GM23338 (cell line): Measurements from ENCODE around the gene RGPD4. TPM values are rescaled to one million over a fixed set of nuclear protein-coding genes. Genes with fewer than 3 reads are reported as not detected.

Experiments
- ATAC-seq: fragments of 200-7000 bp; cut with Tn5 transposase; 3 replicates; pipeline ENCODE4 v1.9.1; 2020
- DNase-seq: peaks from one replicate; pipeline ENCODE4 v3.0.0-alpha.2; 2015; ENCODE audit warnings: low spot score
- H2AFZ ChIP-seq: fragments of 200-600 bp; sonication (generic); 2 replicates; pipeline ENCODE4 v1.8.0; 2016; ENCODE audit warnings: antibody characterized with exemption, mild to moderate bottlenecking, moderate library complexity
- H3F3A ChIP-seq: fragments of 200-600 bp; sonication (generic); replicated peaks from 2 replicates; pipeline ENCODE4 v1.8.0; 2017; ENCODE audit warnings: antibody characterized with exemption, mixed run types, low read depth
- H3K27ac ChIP-seq: fragments of 200-600 bp; sonication (generic); 2 replicates; pipeline ENCODE4 v1.6.1; 2016; ENCODE audit warnings: low read depth
- H3K27me3 ChIP-seq: fragments of 200-600 bp; sonication (generic); 2 replicates; pipeline ENCODE4 v1.8.0; 2016; ENCODE audit warnings: mild to moderate bottlenecking, mixed run types, moderate library complexity; ENCODE audit not compliant: insufficient read depth
- H3K36me3 ChIP-seq: fragments of 200-600 bp; sonication (generic); 2 replicates; pipeline ENCODE4 v1.8.0; 2016; ENCODE audit warnings: mild to moderate bottlenecking; ENCODE audit not compliant: insufficient read depth
- H3K4me1 ChIP-seq: fragments of 200-600 bp; sonication (generic); 2 replicates; pipeline ENCODE4 v1.8.0; 2016; ENCODE audit warnings: mild to moderate bottlenecking, moderate library complexity; ENCODE audit not compliant: insufficient read depth
- H3K4me2 ChIP-seq: fragments of 200-600 bp; sonication (generic); 2 replicates; pipeline ENCODE4 v1.7.1; 2017; ENCODE audit warnings: mixed run types
- H3K4me3 ChIP-seq: fragments of 200-600 bp; sonication (generic); 2 replicates; pipeline ENCODE4 v1.6.1; 2016; ENCODE audit warnings: mixed run types
- H3K79me2 ChIP-seq: fragments of 200-600 bp; sonication (generic); replicated peaks from 2 replicates; pipeline ENCODE4 v1.8.0; 2017; ENCODE audit warnings: mild to moderate bottlenecking; ENCODE audit not compliant: insufficient read depth
- H3K9me2 ChIP-seq: fragments of 200-600 bp; sonication (generic); 2 replicates; pipeline ENCODE4 v1.8.0; 2017; ENCODE audit not compliant: insufficient read depth
- H4K20me1 ChIP-seq: fragments of 200-600 bp; sonication (generic); replicated peaks from 2 replicates; pipeline ENCODE4 v1.8.0; 2017; ENCODE audit warnings: mild to moderate bottlenecking; ENCODE audit not compliant: insufficient read depth
- H3K27ac Mint-ChIP-seq: 2 replicates; pipeline ENCODE4 v1.8.0; 2020; ENCODE audit warnings: inconsistent platforms, mild to moderate bottlenecking, moderate library complexity, mixed read lengths
- H3K27me3 Mint-ChIP-seq: 3 replicates; pipeline ENCODE4 v1.8.0; 2022; ENCODE audit warnings: low read depth, mild to moderate bottlenecking, moderate library complexity, mixed read lengths, inconsistent platforms; ENCODE audit not compliant: insufficient read depth, poor library complexity
- H3K36me3 Mint-ChIP-seq: 3 replicates; pipeline ENCODE4 v1.8.0; 2021; ENCODE audit warnings: low read depth, mild to moderate bottlenecking, inconsistent platforms, moderate library complexity, mixed read lengths
- H3K4me1 Mint-ChIP-seq: 3 replicates; pipeline ENCODE4 v1.8.0; 2020; ENCODE audit warnings: mild to moderate bottlenecking, inconsistent platforms, mixed read lengths
- H3K4me3 Mint-ChIP-seq: 3 replicates; pipeline ENCODE4 v1.8.0; 2021; ENCODE audit warnings: moderate library complexity, mild to moderate bottlenecking, inconsistent platforms, mixed read lengths
- H3K9me3 Mint-ChIP-seq: 3 replicates; pipeline ENCODE4 v1.8.0; 2020; ENCODE audit warnings: moderate library complexity, mild to moderate bottlenecking, inconsistent platforms, mixed read lengths
- EZH2 ChIP-seq: fragments of 200-600 bp; sonication (generic); IDR thresholded peaks from one replicate; pipeline ENCODE4 v1.8.0; 2017; ENCODE audit warnings: antibody characterized with exemption, mild to moderate bottlenecking, low read depth; ENCODE audit not compliant: unreplicated experiment
- JUNB ChIP-seq: IDR thresholded peaks from one replicate; pipeline ENCODE4 v1.6.1; 2016; ENCODE audit warnings: antibody characterized with exemption; ENCODE audit not compliant: unreplicated experiment
- ZNF114 ChIP-seq: fragments of 250-450 bp; sonication (Bioruptor Pico); IDR thresholded peaks from 2 replicates; pipeline ENCODE4 v1.5.0; 2020; ENCODE audit warnings: mild to moderate bottlenecking, moderate library complexity
- polyA plus RNA-seq: library from polyadenylated mRNA; unstranded; fragments of >200 nt; fragmentation: Nextera tagmentation; extraction: Ambion mirVana; gene quantifications from 2 replicates; pipeline ENCODE4 v1.2.1, GENCODE V29; 2016
- total RNA-seq: library from RNA; depleted of rRNA; stranded (reverse); fragments of >200 nt; shearing (Covaris generic); gene quantifications from 2 replicates; pipeline ENCODE4 v1.2.3, GENCODE V29; 2014
- TF ChIP-seq, protein P1 (sequence below): IDR thresholded peaks from one replicate; pipeline ENCODE4 v1.6.1; 2018; ENCODE audit warnings: antibody characterized with exemption; ENCODE audit not compliant: unreplicated experiment

RGPD4 gene
- total and polyA plus RNA-seq, 2 experiments from 2014 or later, result not detected

DNA sequence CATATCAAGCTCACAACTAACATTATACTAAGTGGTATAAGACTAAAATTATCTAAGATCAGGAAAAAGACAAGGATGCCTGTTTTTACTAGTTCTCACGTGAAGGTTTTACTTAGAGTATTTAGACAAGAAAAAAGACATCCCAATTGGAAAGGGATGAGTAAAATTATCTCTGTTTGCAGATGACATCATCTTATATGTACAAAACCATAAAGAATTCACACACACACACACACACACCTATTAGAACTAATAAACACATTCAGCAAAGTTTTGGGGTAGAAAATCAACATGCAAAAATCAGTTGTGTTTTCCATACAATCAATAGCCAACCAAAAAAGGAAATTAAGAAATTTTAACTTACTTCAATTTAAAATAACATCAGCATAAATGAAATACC lies 35.9 kb upstream of the RGPD4 start (continued):
- TF ChIP-seq, protein P1, sequence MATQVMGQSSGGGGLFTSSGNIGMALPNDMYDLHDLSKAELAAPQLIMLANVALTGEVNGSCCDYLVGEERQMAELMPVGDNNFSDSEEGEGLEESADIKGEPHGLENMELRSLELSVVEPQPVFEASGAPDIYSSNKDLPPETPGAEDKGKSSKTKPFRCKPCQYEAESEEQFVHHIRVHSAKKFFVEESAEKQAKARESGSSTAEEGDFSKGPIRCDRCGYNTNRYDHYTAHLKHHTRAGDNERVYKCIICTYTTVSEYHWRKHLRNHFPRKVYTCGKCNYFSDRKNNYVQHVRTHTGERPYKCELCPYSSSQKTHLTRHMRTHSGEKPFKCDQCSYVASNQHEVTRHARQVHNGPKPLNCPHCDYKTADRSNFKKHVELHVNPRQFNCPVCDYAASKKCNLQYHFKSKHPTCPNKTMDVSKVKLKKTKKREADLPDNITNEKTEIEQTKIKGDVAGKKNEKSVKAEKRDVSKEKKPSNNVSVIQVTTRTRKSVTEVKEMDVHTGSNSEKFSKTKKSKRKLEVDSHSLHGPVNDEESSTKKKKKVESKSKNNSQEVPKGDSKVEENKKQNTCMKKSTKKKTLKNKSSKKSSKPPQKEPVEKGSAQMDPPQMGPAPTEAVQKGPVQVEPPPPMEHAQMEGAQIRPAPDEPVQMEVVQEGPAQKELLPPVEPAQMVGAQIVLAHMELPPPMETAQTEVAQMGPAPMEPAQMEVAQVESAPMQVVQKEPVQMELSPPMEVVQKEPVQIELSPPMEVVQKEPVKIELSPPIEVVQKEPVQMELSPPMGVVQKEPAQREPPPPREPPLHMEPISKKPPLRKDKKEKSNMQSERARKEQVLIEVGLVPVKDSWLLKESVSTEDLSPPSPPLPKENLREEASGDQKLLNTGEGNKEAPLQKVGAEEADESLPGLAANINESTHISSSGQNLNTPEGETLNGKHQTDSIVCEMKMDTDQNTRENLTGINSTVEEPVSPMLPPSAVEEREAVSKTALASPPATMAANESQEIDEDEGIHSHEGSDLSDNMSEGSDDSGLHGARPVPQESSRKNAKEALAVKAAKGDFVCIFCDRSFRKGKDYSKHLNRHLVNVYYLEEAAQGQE, result no peak
- TF ChIP-seq EZH2, result no peak

- Mint-ChIP-seq H3K27me3 (peaks cover 2% of the 10 kb centered on the region), H3K36me3 (no peaks in the 10 kb centered on the region), H3K9me3 (peaks cover 7% of the 10 kb centered on the region; the same call in 1 of the 3 replicates), H3K4me1 (peaks cover 16% of the 10 kb centered on the region), H3K4me3 (no peak overlapping the region), H3K27ac (no peak overlapping the region)
- TF ChIP-seq JUNB (no peak), EZH2 (no peak)
- Histone ChIP-seq H3F3A (no peaks in the 10 kb centered on the region), H3K9me2 (peaks cover 4% of the 10 kb centered on the region; the same call in 1 of the 2 replicates), H3K27ac (no peak overlapping the region), H3K36me3 (no peaks in the 10 kb centered on the region), H4K20me1 (no peaks in the 10 kb centered on the region), H3K27me3 (no peaks in the 10 kb centered on the region), H3K79me2 (no peaks in the 10 kb centered on the region), H3K4me1 (peaks cover 9% of the 10 kb centered on the region; the same call in 1 of the 2 replicates), H3K4me2 (peak overlapping the region; percentile 12; the same call in 1 of the 2 replicates), H2AFZ (no peak overlapping the region; the same call in 1 of the 2 replicates), H3K4me3 (no peak overlapping the region)
- DNase-seq (peak; percentile 17), ATAC-seq (peak; percentile 40; the same call in 2 of the 3 replicates)
Measured at GRCh38 chr2:107801498-107801897, 25.2 kb upstream of the RGPD4 start.

GRCh38 chr2:107804608-107805498 lies 21.8 kb upstream of the RGPD4 start:
- H3K4me2 ChIP-seq, result no peak overlapping the region
- DNase-seq, result no peak
- H3K4me3 ChIP-seq, result no peak overlapping the region
- H3K36me3 Mint-ChIP-seq, result no peaks in the 10 kb centered on the region
- H3K27ac ChIP-seq, result no peak overlapping the region
- H3F3A ChIP-seq, result no peaks in the 10 kb centered on the region
- H3K9me2 ChIP-seq, result peaks cover 2% of the 10 kb centered on the region; the same call in 1 of the 2 replicates
- peaks cover 7% of the 10 kb centered on the region; the same call in 1 of the 3 replicates for H3K9me3 Mint-ChIP-seq
- H4K20me1 ChIP-seq, result no peaks in the 10 kb centered on the region
- peaks cover 9% of the 10 kb centered on the region; the same call in 1 of the 2 replicates for H3K4me1 ChIP-seq
- no peak overlapping the region for H3K27ac Mint-ChIP-seq
- H3K79me2 ChIP-seq, result no peaks in the 10 kb centered on the region
- H3K36me3 ChIP-seq, result no peaks in the 10 kb centered on the region
- no peaks in the 10 kb centered on the region for H3K27me3 ChIP-seq
- ATAC-seq, result no peak
- peaks cover 2% of the 10 kb centered on the region for H3K27me3 Mint-ChIP-seq
- no peak overlapping the region for H3K4me3 Mint-ChIP-seq
- H3K4me1 Mint-ChIP-seq, result peaks cover 16% of the 10 kb centered on the region
- H2AFZ ChIP-seq, result no peak overlapping the region
- TF ChIP-seq ZNF114, result no peak
- TF ChIP-seq, protein P1, result no peak
